Myocyte (in vitro differentiated cells): ENCODE data around the gene GALC. TPM values are rescaled to one million over a fixed set of nuclear protein-coding genes. Genes with fewer than 3 reads are reported as not detected.
A peak's percentile ranks its signal among the peaks of the same experiment; 100 is the strongest.
"Not testable (repeated sequence)": the region's sequence is repeated elsewhere in the genome, so short reads cannot be mapped to it uniquely, and the experiment has no call there.

Source experiments
- DNase-seq: peaks from one replicate; pipeline ENCODE4 v3.0.0-alpha.2; 2012; ENCODE audit warnings: low read depth
- polyA plus RNA-seq: library from polyadenylated mRNA; unstranded; fragments of >200 nt; gene quantifications from one replicate; pipeline ENCODE4 v1.2.1, GENCODE V29; 2012; ENCODE audit warnings: missing spikeins
- total RNA-seq: library from RNA; depleted of rRNA; stranded (reverse); fragments of >200 nt; gene quantifications from 2 replicates; pipeline ENCODE4 v1.2.3, GENCODE V29; 2014

GALC gene
- total RNA-seq: 20.2 and 21.1 TPM in 2 replicates
- polyA plus RNA-seq: 13.0 TPM

DNA sequence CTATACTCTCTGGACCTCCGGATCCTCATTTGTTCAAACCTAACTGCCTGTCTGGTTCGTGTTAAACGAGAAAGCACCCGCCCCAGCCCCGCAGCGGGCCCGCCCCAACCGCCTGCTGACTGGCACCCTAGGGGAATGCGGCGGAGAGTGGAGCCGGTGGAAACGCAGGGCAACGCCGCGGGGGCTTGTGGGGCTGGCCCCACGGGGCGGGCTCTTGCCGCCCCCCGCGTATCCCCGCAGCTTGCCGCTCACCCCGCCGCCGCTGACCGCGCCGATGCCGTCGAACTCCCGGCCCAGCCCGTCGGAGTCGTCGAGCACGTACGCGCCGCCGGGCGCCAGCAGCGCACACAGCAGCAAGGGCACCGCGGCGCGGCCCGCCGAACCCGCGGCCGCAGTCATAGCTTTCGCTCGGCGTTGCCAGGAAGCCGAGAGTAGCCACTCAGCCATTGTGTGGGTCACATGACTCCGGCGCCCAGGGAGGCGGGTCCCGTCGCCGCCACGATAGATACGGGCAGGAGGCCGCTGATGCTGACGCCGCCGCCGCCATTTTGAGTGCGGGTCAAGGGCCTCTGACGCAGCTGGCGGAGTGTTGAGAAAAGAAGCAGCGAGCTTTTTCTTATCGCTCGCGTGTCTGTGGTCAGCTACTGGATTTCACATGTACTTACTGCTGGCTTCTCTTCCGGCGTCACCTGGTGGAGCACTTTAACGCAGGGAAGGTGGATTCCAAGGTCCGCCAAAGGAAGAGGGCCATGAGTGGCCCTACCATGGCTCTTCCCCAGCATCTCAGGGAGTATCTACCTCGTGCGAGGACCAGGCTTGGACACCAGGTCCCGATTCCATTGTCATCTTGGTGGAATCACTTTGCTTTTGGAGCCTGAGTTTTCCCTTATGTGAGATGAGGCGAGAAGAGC, at the start of gene GALC:
TSS of gene GALC (minus strand) at position 465 of the 911 bp plus-strand sequence. CDS start at position 447, 18 bp downstream.
- peak; percentile 93 for DNase-seq

DNA sequence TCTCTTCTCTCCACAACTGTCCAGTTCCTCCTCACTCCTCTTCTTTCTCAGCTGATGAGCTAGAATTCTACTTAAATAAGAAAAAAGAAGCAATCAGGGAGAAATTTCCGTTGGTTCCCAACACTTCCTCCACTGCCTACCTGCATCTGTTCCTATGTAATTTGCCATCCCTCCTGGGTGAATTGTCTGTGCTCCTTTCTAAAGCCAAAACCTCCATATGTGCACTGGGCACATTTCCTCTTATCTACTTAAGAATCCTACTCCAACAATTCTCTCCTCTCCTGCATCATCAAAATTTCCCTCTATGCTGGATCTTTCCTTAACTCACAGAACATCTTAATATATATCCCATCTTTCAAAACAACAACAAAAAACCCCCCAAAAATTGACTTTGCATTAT, 47.2 kb upstream of the GALC start:
- no peak for DNase-seq

DNA sequence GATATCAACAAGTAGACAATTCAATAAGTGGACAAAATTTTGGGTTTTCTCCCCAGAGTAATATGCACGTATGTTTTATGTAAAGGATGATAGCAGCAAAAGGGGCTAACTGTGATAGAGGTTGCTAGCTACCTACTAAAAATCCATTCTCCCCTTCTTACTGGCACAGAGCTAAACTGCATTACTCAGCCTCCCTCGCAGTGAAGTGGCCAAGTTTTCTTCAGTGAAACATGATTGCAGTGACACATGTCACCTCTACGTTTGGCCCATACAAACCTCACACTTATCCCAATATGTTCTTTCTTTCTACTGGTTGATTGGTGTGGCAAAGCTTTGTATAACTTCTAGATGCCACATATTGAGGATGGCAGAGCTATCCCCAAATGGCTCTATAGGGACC, 46.2 kb upstream of the GALC start:
- no peak for DNase-seq

DNA sequence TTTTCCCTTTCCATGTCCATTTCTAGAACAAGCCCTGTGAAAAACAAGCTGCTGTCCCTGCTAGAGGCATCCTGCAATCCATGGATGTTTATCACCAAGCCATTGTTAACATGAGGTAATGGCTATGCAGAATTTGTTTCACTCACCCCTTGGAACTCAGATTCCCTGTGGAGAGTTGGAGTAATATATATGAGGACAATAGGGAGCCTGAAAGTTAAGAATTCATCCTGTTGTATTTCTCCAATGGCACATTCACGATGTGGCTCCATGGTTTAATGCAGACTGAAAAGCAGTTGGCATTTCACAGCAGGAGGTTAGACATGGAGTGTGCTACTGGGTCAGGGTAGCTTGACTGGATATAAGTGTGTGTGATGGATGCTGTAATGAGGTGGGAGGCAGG, 44.3 kb upstream of the GALC start:
- DNase-seq: no peak

DNA sequence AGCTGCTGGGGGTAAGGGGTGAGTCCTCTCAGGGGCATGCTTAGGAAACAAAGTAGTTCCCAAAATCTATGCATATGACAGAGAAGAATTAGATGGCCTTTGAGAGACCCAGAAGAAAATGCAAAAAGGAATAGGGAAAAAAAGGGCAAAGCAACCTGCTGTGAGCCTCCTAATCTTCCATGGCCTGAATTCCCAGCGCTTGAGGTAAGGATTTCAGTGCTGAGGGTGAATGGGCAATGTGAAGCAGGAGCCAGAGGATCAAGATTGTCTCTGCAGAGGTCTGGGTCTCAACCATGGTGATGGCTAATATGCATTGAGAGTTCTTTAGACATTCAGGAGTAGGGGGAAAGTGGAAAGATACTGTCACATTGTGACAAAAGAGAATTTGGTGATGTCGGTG, 43.4 kb upstream of the GALC start:
- no peak for DNase-seq

DNA sequence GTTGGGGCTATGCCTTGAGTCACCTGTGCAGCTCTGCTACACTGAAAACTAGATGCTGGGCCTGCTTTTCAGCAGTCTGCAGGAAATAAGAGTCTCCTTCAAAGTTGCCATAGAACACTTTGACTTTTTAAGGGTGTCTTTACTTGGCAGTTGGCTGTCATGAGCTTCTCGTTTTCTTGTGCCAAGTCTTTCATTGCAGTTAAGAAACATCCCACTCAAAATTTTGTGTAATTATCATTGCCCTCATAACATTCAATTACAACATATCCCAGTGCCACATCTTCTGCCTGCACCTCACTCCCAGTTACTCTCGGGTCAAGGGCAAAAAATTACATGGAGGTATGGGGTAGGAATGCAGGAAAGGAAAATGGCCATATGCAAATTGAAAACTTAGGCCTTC, 41.1 kb upstream of the GALC start:
- no peak for DNase-seq

DNA sequence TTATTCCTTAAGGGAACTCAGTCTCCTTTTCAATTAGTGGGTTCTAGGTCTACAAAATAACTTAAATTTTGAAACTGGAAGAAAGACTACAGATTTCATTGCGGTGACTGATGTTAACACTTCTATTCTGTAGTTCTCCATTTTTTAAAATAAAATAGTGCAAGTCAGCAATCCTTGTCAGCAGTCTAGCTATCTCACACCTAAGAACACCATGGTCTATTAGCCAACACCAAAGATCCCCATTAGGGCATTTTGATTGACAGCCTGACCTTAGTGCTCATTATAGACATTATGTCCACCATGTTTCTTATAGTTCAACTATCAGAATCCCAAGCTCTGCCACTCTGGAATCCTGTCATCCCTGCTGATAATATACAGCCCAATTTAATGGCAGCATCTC, 39.4 kb upstream of the GALC start:
- DNase-seq: no peak

DNA sequence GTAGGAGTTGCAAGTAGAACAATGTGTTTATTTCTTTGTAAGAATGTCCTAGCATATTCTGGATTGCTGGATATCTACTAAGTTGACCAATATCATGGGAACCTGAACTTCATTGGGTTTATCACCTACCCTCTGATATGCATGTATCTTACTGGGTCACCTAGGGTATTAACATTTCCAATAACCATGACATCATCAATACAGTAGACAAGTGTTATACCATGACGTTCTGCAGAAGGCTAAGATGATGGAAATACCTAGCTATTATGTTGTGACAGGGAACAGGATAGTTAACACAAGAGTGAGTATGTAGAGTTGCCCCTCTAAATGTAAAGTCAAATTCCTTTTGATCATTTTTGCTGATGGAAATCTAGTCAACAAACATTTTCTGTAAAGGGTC, 37.9 kb upstream of the GALC start:
- no peak for DNase-seq

DNA sequence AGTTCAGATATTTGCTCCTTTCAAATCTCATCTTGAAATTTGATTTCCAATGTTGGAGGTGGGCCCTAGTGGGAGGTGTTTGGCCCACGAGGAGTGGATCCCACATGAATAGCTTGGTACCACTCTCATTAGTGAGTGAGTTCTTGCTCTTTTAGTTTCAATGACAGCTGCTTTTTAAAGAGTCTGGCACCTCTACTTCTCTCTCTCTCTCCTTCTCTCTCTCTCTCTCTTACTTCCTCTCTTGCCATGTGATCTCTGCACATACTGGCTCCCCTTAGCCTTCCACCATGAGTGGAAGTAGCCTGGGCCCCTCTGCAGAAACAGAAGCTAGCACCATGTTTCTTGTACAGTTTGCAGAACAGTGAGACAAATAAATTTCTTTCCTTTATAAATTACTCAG, 37.1 kb upstream of the GALC start:
- DNase-seq: no peak

DNA sequence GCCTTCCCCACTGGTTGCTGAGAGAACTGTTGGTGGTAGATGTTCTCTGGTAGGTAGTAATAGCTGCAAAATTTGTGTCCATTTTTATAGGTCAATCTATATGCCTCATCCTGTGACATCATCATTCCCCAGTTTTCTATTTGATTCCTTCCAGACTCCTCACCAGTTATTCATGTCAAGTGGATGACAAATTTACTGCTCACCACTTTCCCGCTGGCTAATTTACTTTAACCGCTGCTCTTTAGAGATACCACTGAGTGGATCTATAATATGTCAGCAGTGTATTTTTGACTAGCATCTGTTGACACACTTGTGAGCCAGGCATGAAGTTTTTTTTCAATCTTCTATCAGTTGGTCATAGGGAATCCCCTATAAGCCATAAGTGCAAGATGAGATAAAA, 36.5 kb upstream of the GALC start:
- DNase-seq: no peak

DNA sequence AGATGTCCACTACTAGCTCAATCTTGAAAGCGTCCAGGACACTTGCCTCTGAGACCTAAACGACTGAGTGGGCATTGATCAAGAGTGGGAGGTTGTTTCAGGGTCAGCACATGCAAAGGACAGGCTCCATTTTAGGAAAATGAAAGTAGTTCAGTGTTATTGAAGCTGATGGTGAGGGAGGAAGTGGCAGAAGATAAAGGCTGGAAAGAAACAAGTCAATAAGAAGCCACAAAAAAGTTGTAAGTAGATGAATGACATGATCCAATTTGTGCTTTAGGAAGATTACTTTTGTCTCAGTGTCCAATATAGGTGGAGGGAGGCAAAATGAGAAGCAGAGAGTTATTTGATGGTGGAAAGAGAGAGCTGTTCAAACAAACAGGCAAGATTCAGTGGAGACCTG, 33.9 kb upstream of the GALC start:
- DNase-seq: no peak

DNA sequence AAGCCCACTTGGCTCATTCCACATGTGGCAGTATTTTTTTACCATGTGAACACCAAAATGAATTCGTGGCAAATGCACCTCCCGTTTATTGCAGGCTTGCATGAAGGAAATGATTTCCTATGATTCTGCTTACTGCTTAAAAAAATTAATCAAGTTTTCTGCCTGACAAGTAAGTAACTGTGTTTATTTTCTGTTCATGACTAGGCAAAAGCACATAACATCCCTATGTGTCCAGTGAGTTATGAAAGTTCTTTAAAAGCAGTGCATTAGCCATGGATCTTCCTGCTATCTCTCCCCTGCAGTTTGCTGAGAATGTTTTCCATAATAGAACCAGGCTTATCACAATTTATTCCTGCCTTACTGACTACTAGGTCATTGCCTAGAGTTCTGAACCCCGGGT, 32.3 kb upstream of the GALC start:
- DNase-seq: no peak

DNA sequence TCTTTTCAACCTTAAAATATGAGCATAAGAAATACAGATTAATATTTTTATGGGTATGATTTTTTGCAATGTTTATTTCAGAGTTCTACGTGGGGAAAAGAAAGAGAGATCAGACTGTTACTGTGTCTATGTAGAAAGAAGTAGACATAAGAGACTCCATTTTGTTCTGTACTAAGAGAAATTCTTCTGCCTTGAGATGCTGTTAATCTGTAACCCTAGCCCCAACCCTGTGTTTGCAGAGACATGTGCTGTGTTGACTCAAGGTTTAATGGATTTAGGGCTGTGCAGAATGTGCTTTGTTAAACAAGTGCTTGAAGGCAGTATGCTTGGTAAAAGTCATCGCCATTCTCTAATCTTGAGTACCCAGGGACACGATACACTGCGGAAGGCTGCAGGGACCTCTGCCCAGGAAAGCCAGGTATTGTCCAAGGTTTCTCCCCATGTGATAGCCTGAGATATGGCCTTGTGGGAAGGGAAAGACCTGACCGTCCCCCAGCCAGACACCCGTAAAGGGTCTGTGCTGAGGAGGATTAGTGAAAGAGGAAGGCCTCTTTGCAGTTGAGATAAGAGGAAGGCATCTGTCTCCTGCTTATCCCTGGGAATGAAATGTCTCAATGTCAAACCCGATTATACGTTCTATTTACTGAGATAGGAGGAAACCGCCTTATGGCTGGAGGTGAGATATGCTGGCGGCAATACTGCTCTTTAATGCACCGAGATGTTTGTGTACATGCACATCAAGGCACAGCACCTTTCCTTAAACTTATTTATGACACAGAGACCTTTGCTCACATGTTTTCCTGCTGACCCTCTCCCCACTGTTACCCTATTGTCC, 31.5 kb upstream of the GALC start:
- not testable (repeated sequence) for DNase-seq

DNA sequence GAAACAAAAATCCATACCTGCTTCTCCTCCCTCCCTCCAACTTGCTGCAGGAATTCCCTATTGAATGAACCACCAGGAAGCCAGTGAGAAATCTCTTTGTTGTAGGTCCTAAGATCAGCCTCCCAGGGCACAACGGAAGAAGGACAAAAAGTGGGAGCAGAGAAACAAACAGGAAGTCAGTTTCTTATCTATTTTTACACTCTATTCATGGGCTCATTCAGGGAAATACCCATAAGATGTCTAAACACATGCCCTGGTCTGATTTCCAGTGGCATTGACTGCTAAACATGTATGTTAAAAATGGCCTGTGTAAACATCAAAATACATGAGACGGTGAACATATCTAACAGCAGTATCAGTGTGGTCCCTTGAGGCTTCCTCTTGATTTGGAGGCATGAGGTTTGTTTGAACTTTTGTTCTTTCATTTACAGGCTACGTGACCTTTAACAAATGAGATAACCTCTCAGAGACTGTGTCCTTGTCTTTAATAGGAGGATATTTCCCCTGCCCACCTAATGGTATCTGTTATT, 30.7 kb upstream of the GALC start:
- no peak for DNase-seq

DNA sequence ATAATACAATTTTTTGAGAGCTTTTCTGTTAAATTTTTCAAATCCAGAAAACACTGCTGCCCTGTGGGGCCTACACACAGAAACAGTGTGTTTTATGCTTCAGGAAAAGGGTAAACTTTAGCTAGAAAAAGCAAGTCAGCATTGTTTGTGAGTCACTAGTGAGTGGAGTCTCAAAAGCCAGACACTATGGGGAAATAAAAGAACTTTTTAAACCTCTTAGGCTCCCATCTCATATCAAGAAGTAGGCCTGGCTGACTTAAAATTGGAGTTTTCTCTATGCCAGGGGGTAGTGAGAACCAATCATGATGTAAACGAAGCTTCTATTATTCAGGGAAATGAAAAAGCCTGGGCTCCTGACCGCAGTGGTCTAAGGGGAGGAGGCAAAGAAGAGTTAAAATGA, 24.6 kb upstream of the GALC start:
- DNase-seq: no peak

DNA sequence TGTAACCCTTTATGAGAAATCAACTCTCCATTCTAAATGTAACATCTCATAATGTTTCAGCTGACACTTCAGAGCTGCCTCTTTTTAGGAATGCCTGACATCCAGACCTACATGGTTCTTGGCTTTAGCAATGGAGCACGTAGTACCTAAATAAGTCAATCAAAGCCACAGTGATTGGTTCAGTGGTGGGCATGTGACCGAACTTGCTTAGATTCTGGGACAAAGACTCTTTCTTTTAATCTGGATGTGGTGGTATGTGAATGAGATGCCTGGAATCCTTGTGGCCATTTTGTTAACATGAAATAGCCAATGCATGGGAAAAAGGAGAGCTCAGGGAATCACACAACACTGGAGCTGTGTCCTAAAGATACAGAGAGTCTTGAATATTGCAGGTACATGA, 23.8 kb upstream of the GALC start:
- DNase-seq: no peak

DNA sequence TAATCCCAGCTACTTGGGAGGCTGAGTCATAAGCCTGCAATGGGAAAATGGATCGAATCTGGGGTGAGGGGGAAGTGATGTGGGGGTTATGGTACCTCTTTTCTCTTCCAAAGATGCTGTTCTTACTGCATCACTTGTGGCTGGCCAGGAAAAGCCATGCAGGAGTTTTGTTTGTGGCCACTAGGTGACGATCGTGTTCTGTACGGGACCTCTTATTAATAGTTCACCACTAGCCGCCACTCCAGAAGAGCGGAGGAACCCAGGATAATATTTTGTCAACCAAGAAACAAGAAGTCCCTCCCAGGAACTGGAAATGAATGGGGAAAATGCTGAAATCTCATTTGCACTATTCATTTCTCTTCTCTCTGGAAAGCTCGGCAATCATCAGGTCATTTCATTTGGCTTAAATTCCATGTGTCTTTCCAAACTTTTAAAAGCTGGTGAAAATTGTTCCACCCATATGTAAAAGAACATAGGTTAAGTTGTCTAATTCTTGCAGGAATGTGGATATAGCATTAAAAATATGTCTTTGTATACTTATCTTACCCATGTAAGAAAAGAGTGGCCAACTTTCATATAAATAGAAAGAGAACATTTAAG, 20.9 kb upstream of the GALC start:
- DNase-seq: peak; percentile 75

DNA sequence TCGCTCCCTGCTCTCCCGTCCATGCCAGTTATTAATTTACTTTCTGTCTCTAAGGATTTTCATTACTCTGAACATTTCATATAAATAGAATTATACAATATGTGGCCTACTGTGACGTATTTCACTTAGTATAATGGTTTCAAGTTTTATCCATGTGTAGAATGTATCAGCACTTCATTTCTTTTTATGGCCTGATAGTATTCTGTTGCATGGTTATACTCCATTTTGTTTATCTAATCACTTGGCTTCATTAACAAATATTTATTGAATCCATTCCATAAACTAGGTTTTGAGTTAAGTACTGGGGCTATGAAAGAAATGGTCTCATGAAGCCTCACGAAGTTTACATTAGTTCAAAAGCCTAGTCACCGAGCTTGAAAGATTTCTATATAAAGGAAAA, 19.5 kb upstream of the GALC start:
- no peak for DNase-seq

DNA sequence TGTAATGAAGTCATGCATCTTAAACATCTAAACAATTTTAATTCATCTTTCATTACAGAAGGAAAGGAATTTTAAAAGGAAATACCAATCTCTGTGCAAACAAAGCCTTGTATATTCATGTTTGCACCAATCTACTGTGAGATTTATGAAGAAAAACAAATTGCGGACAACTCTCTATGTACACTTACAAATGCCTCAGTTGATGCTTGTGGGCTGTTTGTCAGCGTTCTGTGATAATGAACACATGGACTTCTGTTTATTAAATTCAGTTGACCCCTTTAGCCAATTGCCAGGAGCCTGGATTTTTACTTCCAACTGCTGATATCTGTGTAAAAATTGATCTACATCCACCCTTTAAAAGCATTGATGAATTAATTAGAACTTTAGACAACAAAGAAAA, 17.3 kb upstream of the GALC start:
- no peak for DNase-seq

DNA sequence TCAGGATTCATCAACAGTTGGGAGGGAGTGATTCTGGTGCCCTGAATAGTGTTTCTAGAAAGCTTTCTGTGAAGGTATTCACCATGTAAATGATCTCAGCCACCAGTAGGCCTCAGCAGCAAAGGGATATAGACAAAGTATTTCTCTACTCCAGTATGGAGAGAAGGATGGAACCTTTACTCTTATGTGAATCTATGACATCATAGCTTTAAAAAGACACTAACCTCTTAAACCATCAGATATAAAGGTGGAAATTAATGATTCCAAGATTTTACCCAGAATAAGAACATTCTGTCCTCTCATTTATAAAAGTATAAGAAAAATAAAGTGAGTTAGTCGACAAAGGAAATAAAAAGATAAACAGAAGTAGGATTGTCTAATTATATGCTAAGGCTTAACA, 16.5 kb upstream of the GALC start:
- no peak for DNase-seq

DNA sequence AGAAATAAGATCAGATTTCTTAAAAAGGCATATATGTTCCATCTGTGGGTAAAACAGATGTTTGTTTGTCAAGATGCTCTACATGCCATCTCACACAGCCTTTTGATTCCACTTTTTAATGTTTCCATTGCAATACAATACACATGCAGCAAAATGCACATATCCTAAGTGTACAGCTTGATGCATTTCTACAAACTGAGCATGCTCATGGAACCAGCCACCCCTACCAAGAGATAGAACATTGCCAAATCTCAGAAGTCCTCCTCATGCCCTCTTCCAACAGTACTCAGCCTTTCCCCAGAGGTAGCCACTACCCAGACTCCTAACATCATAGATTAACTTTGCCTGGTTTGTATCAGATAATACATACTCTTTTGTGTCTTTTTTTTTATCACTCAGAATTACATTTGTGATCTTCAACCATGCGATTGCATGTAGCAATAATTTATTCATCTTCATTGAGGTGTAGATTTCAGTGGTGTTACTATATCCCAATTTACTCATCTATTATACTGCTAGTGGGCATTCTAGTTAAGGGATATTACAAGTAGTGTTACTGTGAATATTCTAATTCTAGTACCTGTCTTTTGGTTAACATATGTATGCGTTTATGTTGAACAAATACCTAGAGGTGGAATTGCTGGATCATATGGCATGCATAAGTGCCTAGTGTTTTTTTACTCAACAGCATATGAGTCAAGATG, 15.2 kb upstream of the GALC start:
- DNase-seq: no peak
